NCI-H748 (cell line): ENCODE results near the gene EGLN2.
"Not testable (repeated sequence)": the region's sequence is repeated elsewhere in the genome, so short reads cannot be mapped to it uniquely, and the experiment has no call there.

Experiments used
- DNase-seq: peaks from one replicate; lab custom pipeline; 2025; ENCODE audit not compliant: unreplicated experiment; lab: John Stamatoyannopoulos, UW

Gene EGLN2

GRCh38 chr19:40798683-40799557, at the start of gene EGLN2:
Gene EGLN2, plus strand, starts transcription at chr19:40799191. Its CDS starts 1,382 bp downstream, at chr19:40800573.
- peak; percentile 100 for DNase-seq

GRCh38 chr19:40750058-40750873, 48.7 kb upstream of the EGLN2 start, which contains the start of gene ACTMAP:
Gene ACTMAP, minus strand, starts transcription at chr19:40750477. Its CDS starts 674 bp downstream, at chr19:40749803.
- peak; percentile 100 for DNase-seq

- peak; percentile 100 for DNase-seq
These were observed 48.0 kb upstream of the EGLN2 start, which contains the start of gene SNRPA for GRCh38 chr19:40750874-40751537. Gene SNRPA, plus strand, starts transcription at chr19:40751203. Its CDS starts 206 bp downstream, at chr19:40751409.

GRCh38 chr19:40752257-40752781, 46.7 kb upstream of the EGLN2 start:
- DNase-seq: no peak

- no peak for DNase-seq
These were observed 44.3 kb upstream of the EGLN2 start for GRCh38 chr19:40754611-40755247.

GRCh38 chr19:40755248-40755624, 43.8 kb upstream of the EGLN2 start:
- no peak for DNase-seq

- DNase-seq: no peak
These were observed 43.2 kb upstream of the EGLN2 start for GRCh38 chr19:40755791-40756190.

GRCh38 chr19:40756502-40757110, 42.4 kb upstream of the EGLN2 start:
- no peak for DNase-seq

GRCh38 chr19:40758491-40758890, 40.5 kb upstream of the EGLN2 start:
- no peak for DNase-seq

- no peak for DNase-seq
These were observed 39.6 kb upstream of the EGLN2 start for GRCh38 chr19:40759352-40759751.

GRCh38 chr19:40762754-40763470, 36.1 kb upstream of the EGLN2 start:
- no peak for DNase-seq

- DNase-seq: no peak
These were observed 35.5 kb upstream of the EGLN2 start for GRCh38 chr19:40763526-40763925.

GRCh38 chr19:40763963-40764362, 35.0 kb upstream of the EGLN2 start:
- no peak for DNase-seq

GRCh38 chr19:40766385-40766784, 32.6 kb upstream of the EGLN2 start:
- DNase-seq: not testable (repeated sequence)

- DNase-seq: no peak
These were observed 30.1 kb upstream of the EGLN2 start for GRCh38 chr19:40768869-40769268.

- DNase-seq: peak; percentile 43
These were observed 27.7 kb upstream of the EGLN2 start for GRCh38 chr19:40771101-40771862.

GRCh38 chr19:40774916-40775631, 23.9 kb upstream of the EGLN2 start, which contains the start of gene MIA:
Gene MIA, plus strand, starts transcription at chr19:40775521. Its CDS starts 22 bp downstream, at chr19:40775543.
- no peak for DNase-seq

- DNase-seq: no peak
These were observed 23.4 kb upstream of the EGLN2 start for GRCh38 chr19:40775632-40776022.
